HEK293 (cell line): Measurements from ENCODE around the gene ALDOA.
"Not testable (repeated sequence)": the region's sequence is repeated elsewhere in the genome, so short reads cannot be mapped to it uniquely, and the experiment has no call there.

Source experiments
- CTCF ChIA-PET: fragments of 350-600 bp; formaldehyde crosslinking; extraction: SDS; loops from one replicate; lab custom pipeline; 2021; ENCODE audit warnings: antibody characterized with exemption; lab: Yijun Ruan, JAX
- POLR2A ChIA-PET: fragments of 300-600 bp; formaldehyde crosslinking; extraction: SDS; loops from one replicate; lab custom pipeline; 2020; ENCODE audit warnings: antibody characterized with exemption, inconsistent platforms; lab: Yijun Ruan, JAX
- H3K27ac ChIP-seq: fragments of 200-500 bp; sonication (Bioruptor generic); 2 replicates; pipeline ENCODE4 v1.5.1; 2014; ENCODE audit warnings: low read depth, low read length, control low read depth, inconsistent platforms; ENCODE audit errors: extremely low read depth
- H3K36me3 ChIP-seq, 2 experiments: fragments of 200-500 bp in 1 of 2; sonication (Bioruptor generic) in 1 of 2; 1 replicate in 1 of 2; 2 replicates in 1 of 2; pipeline ENCODE4 v1.5.1; 2014 to 2017; ENCODE audit warnings: inconsistent platforms in 2 of 2, low read length in 2 of 2; ENCODE audit not compliant: control insufficient read depth in 2 of 2, insufficient read depth in 1 of 2
- H3K4me1 ChIP-seq: fragments of 200-500 bp; sonication (Bioruptor generic); 2 replicates; pipeline ENCODE4 v1.5.1; 2014; ENCODE audit warnings: mild to moderate bottlenecking, low read length, inconsistent platforms; ENCODE audit not compliant: control insufficient read depth, insufficient read depth
- H3K4me3 ChIP-seq: 2 replicates; pipeline ENCODE4 v1.5.1; 2011; ENCODE audit warnings: low read depth, mild to moderate bottlenecking, control low read depth, low read length, moderate library complexity
- H3K9me3 ChIP-seq: fragments of 200-500 bp; sonication (Bioruptor generic); 2 replicates; pipeline ENCODE4 v1.5.1; 2014; ENCODE audit warnings: low read depth, low read length, inconsistent platforms; ENCODE audit not compliant: control insufficient read depth, insufficient read depth
- BCL11B ChIP-seq: fragments of 450-650 bp; formaldehyde crosslinking; IDR thresholded peaks from 2 replicates; pipeline ENCODE4 v1.5.1; 2016; ENCODE audit warnings: low read depth, missing biosample characterization, missing genetic modification characterization
- KLF1 ChIP-seq: fragments of 450-650 bp; formaldehyde crosslinking; IDR thresholded peaks from 2 replicates; pipeline ENCODE4 v1.5.1; 2016; ENCODE audit warnings: missing biosample characterization, missing genetic modification characterization
- PRDM2 ChIP-seq: fragments of 450-650 bp; formaldehyde crosslinking; IDR thresholded peaks from 2 replicates; pipeline ENCODE4 v1.5.1; 2016; ENCODE audit warnings: missing biosample characterization, missing genetic modification characterization, borderline replicate concordance
- ZBTB1 ChIP-seq: fragments of 450-650 bp; formaldehyde crosslinking; IDR thresholded peaks from 2 replicates; pipeline ENCODE4 v1.5.1; 2016; ENCODE audit warnings: missing biosample characterization, missing genetic modification characterization
- ZEB2 ChIP-seq: fragments of 450-650 bp; formaldehyde crosslinking; IDR thresholded peaks from 2 replicates; pipeline ENCODE4 v1.5.1; 2016; ENCODE audit warnings: missing biosample characterization, missing genetic modification characterization
- ZFP37 ChIP-seq: fragments of 450-650 bp; formaldehyde crosslinking; IDR thresholded peaks from 2 replicates; pipeline ENCODE4 v1.5.1; 2016; ENCODE audit warnings: missing biosample characterization, missing genetic modification characterization
- ZNF121 ChIP-seq: fragments of 450-650 bp; formaldehyde crosslinking; IDR thresholded peaks from 2 replicates; pipeline ENCODE4 v1.5.1; 2016; ENCODE audit warnings: missing biosample characterization, missing genetic modification characterization
- ZNF157 ChIP-seq: fragments of 450-650 bp; formaldehyde crosslinking; IDR thresholded peaks from 2 replicates; pipeline ENCODE4 v1.5.1; 2016; ENCODE audit warnings: missing biosample characterization, missing genetic modification characterization
- ZNF169 ChIP-seq: fragments of 450-650 bp; formaldehyde crosslinking; IDR thresholded peaks from 2 replicates; pipeline ENCODE4 v1.5.1; 2016; ENCODE audit warnings: missing biosample characterization, missing genetic modification characterization
- ZNF214 ChIP-seq: fragments of 450-650 bp; formaldehyde crosslinking; IDR thresholded peaks from 2 replicates; pipeline ENCODE4 v1.5.1; 2017; ENCODE audit warnings: missing biosample characterization, mild to moderate bottlenecking, missing genetic modification characterization, borderline replicate concordance
- ZNF266 ChIP-seq: fragments of 450-650 bp; formaldehyde crosslinking; IDR thresholded peaks from 2 replicates; pipeline ENCODE4 v1.5.1; 2016; ENCODE audit warnings: missing biosample characterization, missing genetic modification characterization, low read depth
- ZNF292 ChIP-seq: fragments of 450-650 bp; formaldehyde crosslinking; IDR thresholded peaks from 2 replicates; pipeline ENCODE4 v1.5.1; 2016; ENCODE audit warnings: low read depth, missing biosample characterization, missing genetic modification characterization, borderline replicate concordance
- ZNF354C ChIP-seq: fragments of 450-650 bp; formaldehyde crosslinking; IDR thresholded peaks from 2 replicates; pipeline ENCODE4 v1.5.1; 2016; ENCODE audit warnings: missing biosample characterization, missing genetic modification characterization, low read depth, borderline replicate concordance
- ZNF366 ChIP-seq: fragments of 450-650 bp; formaldehyde crosslinking; conservative IDR thresholded peaks from 2 replicates; pipeline ENCODE4 v1.5.1; 2016; ENCODE audit warnings: missing biosample characterization, missing genetic modification characterization
- ZNF549 ChIP-seq: fragments of 450-650 bp; IDR thresholded peaks from 2 replicates; pipeline ENCODE4 v1.5.1; 2018; ENCODE audit warnings: missing biosample characterization, missing genetic modification characterization, mild to moderate bottlenecking, inconsistent platforms, moderate library complexity
- ZNF555 ChIP-seq: fragments of 450-650 bp; formaldehyde crosslinking; conservative IDR thresholded peaks from 2 replicates; pipeline ENCODE4 v1.5.1; 2017; ENCODE audit warnings: missing biosample characterization, mild to moderate bottlenecking, missing genetic modification characterization, inconsistent platforms
- ZNF664 ChIP-seq: fragments of 450-650 bp; formaldehyde crosslinking; IDR thresholded peaks from 2 replicates; pipeline ENCODE4 v1.5.1; 2016; ENCODE audit warnings: missing biosample characterization, missing genetic modification characterization
- ZSCAN4 ChIP-seq: fragments of 450-650 bp; formaldehyde crosslinking; IDR thresholded peaks from 2 replicates; pipeline ENCODE4 v1.5.1; 2017; ENCODE audit warnings: missing biosample characterization, missing genetic modification characterization

The ALDOA gene

GRCh38 chr16:30114411-30114810, 48.9 kb downstream of the ALDOA start:
- no peak overlapping the region for H3K27ac ChIP-seq

GRCh38 chr16:30114833-30115232, 49.3 kb downstream of the ALDOA start:
- H3K4me1 ChIP-seq, H3K4me3 ChIP-seq, H3K9me3 ChIP-seq, H3K27ac ChIP-seq: not testable (repeated sequence)
- POLR2A ChIA-PET, result interaction anchor here (0.6 to 0.9 kb wide), 2 partner anchors 263 to 301 kb away, joined by 5 to 7 read pairs; no protein-coding TSS in a partner anchor
- CTCF ChIA-PET, result interaction anchor here (0.6 to 6.1 kb wide), 2 partner anchors 22 to 40 kb away, joined by 4 to 38 read pairs; partner anchors contain the start of gene TBX6
- H3K36me3 ChIP-seq, result peaks cover 6 to 86% of the 10 kb centered on the region in 2 experiments; a peak in 2 of 3 replicates
- peak; percentile 74; the same call in 1 of the 2 replicates for TF ChIP-seq ZNF121 (tag by site-specific recombination)

More at GRCh38 chr16:30114411-30114810, 48.9 kb downstream of the ALDOA start:
- POLR2A ChIA-PET, result interaction anchor here (0.6 kb wide), 1 partner anchor 264 kb away, joined by 5 read pairs; no protein-coding TSS in a partner anchor
- CTCF ChIA-PET, result interaction anchor here (0.6 to 6.1 kb wide), 5 partner anchors 9 to 494 kb away, joined by 3 to 38 read pairs (median 5); partner anchors contain the start of gene TBX6
- no peaks in the 10 kb centered on the region for H3K9me3 ChIP-seq
- H3K36me3 ChIP-seq, result peaks cover 4 to 82% of the 10 kb centered on the region in 2 experiments; a peak in 2 of 3 replicates
- TF ChIP-seq ZNF354C (tag by site-specific recombination) (no peak), ZNF157 (tag by site-specific recombination) (no peak), ZNF549 (no peak), ZNF214 (tag by site-specific recombination) (no peak), ZNF266 (tag by site-specific recombination) (no peak), ZNF169 (no peak), ZBTB1 (tag by site-specific recombination) (no peak), ZEB2 (tag by site-specific recombination) (no peak), ZFP37 (no peak), ZNF664 (tag by site-specific recombination) (no peak)
- H3K4me1 ChIP-seq, result no peaks in the 10 kb centered on the region
- no peak overlapping the region for H3K4me3 ChIP-seq

- TF ChIP-seq ZNF366 (tag by site-specific recombination) (0 out of 2 replicates have a peak, but pooled peaks have one; percentile 34), ZNF549 (no peak), KLF1 (tag by site-specific recombination) (peak; percentile 82)
- CTCF ChIA-PET, result interaction anchor here (0.6 to 6.1 kb wide), 2 partner anchors 23 to 40 kb away, joined by 4 to 38 read pairs; partner anchors contain the start of gene TBX6
- Histone ChIP-seq H3K4me1 (no peaks in the 10 kb centered on the region), H3K4me3 (no peak overlapping the region), H3K27ac (no peak overlapping the region), H3K36me3 (peaks cover 9 to 89% of the 10 kb centered on the region in 2 experiments; a peak in 2 of 3 replicates), H3K9me3 (no peaks in the 10 kb centered on the region)
- POLR2A ChIA-PET, result interaction anchor here (0.5 to 0.9 kb wide), 3 partner anchors 301 to 735 kb away, joined by 3 to 8 read pairs (median 7); no protein-coding TSS in a partner anchor
These were observed 49.7 kb downstream of the ALDOA start for GRCh38 chr16:30115238-30115637.

- Histone ChIP-seq H3K27ac (no peak overlapping the region), H3K9me3 (no peaks in the 10 kb centered on the region), H3K4me1 (no peaks in the 10 kb centered on the region), H3K4me3 (no peak overlapping the region), H3K36me3 (peaks cover 9 to 87% of the 10 kb centered on the region in 2 experiments; a peak in 2 of 3 replicates)
- POLR2A ChIA-PET, result interaction anchor here (1.0 kb wide), 1 partner anchor 301 kb away, joined by 3 read pairs; no protein-coding TSS in a partner anchor
- CTCF ChIA-PET, result no interaction called here
- TF ChIP-seq ZNF555 (no peak), PRDM2 (no peak), ZSCAN4 (tag by site-specific recombination) (no peak), BCL11B (tag by site-specific recombination) (peak; percentile 46; the same call in 1 of the 2 replicates), ZNF292 (no peak)
These were observed 51.0 kb downstream of the ALDOA start for GRCh38 chr16:30116291-30117207.
